Astrocyte (in vitro differentiated cells and primary cell): ENCODE results near the gene RGS4.

ENCODE experiments used
- EZH2 ChIP-seq: IDR thresholded peaks from 2 replicates; pipeline ENCODE4 v1.6.1; 2012; ENCODE audit warnings: mild to moderate bottlenecking, low read length, inconsistent platforms; ENCODE audit not compliant: insufficient read depth
- TF ChIP-seq, protein P1 (sequence below): IDR thresholded peaks from 2 replicates; pipeline ENCODE4 v1.5.1; 2011; ENCODE audit warnings: low read depth, mild to moderate bottlenecking, inconsistent platforms, low read length, moderate library complexity; ENCODE audit not compliant: insufficient read depth

DNA sequence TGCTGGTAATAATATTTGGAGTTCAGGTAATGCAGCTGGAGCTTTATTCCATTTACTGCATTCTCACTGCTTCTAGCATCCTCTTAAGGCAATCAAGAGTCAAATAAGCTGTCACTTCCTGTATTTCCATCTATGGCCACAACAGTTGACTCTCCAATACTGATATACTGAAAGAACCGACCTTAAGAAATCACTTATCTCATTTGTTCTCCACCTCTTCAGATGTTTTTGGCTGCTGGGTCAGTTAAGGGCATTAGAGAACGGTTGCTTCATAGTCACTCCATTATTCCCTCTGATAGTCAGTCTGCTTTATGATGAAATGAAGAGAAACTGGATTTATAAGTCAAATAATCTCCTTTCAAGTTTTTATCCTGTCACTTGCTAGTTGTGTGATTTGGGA, 14.2 kb upstream of the RGS4 start:
- TF ChIP-seq, protein P1, sequence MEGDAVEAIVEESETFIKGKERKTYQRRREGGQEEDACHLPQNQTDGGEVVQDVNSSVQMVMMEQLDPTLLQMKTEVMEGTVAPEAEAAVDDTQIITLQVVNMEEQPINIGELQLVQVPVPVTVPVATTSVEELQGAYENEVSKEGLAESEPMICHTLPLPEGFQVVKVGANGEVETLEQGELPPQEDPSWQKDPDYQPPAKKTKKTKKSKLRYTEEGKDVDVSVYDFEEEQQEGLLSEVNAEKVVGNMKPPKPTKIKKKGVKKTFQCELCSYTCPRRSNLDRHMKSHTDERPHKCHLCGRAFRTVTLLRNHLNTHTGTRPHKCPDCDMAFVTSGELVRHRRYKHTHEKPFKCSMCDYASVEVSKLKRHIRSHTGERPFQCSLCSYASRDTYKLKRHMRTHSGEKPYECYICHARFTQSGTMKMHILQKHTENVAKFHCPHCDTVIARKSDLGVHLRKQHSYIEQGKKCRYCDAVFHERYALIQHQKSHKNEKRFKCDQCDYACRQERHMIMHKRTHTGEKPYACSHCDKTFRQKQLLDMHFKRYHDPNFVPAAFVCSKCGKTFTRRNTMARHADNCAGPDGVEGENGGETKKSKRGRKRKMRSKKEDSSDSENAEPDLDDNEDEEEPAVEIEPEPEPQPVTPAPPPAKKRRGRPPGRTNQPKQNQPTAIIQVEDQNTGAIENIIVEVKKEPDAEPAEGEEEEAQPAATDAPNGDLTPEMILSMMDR: no peak
- no peak for TF ChIP-seq EZH2
